HG03520 (cell line): ENCODE results near the gene RITA1.

Experiments used
- ATAC-seq: cut with Tn5 transposase; IDR thresholded peaks from one replicate; pipeline ENCODE4 v1.9.1; 2021; ENCODE audit warnings: mild to moderate bottlenecking, moderate library complexity; ENCODE audit not compliant: unreplicated experiment

Gene RITA1

GRCh38 chr12:113241191-113242025 is 55.9 kb downstream of the RITA1 start:
- ATAC-seq, result no peak
